ENCODE results near the gene RAB23. TPM values are rescaled to one million over a fixed set of nuclear protein-coding genes. Genes with fewer than 3 reads are reported as not detected.

The RAB23 gene
- 10.6 and 12.0 TPM in 2 replicates for total RNA-seq

GRCh38 chr6:57221936-57222742 lies at the start of gene RAB23:
Gene RAB23, minus strand, starts transcription at chr6:57222307. Its CDS starts 11,927 bp downstream, at chr6:57210380.

GRCh38 chr6:57172136-57173055 lies 49.7 kb downstream of the RAB23 start, which contains the start of gene BAG2:
Gene BAG2, plus strand, starts transcription at chr6:57172326. Its CDS starts 372 bp downstream, at chr6:57172698.

Other genes starting within 250 kb of the RAB23 start
- gene KIAA1586, start 175.6 kb downstream of the RAB23 start, total RNA-seq, result 3.5 and 4.1 TPM in 2 replicates
- gene ZNF451, start 132.1 kb downstream of the RAB23 start, total RNA-seq, result 16.0 and 17.4 TPM in 2 replicates
- gene BAG2, start 50.0 kb downstream of the RAB23 start, total RNA-seq, result 7.5 and 10.3 TPM in 2 replicates
- 7.1 and 24.3 TPM in 2 replicates for gene PRIM2, start 95.3 kb upstream of the RAB23 start, total RNA-seq